ENCODE results near the gene LRP1.

The LRP1 gene

DNA sequence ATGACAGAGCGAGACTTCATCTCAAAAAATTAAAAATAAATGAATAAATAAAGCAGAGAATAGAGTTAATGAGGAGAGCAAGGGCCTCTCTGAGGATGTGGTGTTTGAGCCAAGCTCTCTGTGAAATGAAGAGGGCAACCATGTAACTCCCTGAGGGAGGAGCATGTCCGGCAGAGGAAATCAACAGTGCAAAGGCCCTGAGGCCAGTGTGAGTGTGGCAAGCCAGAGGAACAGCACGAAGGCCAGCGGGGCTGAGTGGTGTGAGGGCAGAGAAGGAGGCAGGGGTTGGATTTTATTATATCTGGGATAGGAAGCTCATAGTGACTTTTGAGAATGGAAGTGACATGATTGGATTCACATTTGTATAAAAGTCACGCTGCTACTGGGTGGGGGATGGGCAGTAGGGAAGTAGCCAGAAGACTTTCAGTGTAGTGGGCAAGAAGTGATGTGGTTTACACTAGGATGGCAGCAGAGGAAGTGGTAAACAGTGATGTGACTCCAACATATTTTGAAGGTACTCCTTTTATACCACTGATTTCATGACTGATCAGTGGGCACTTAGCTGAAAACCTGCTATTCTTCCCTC is 29.4 kb downstream of the LRP1 start:
- peak; percentile 27 for DNase-seq

DNA sequence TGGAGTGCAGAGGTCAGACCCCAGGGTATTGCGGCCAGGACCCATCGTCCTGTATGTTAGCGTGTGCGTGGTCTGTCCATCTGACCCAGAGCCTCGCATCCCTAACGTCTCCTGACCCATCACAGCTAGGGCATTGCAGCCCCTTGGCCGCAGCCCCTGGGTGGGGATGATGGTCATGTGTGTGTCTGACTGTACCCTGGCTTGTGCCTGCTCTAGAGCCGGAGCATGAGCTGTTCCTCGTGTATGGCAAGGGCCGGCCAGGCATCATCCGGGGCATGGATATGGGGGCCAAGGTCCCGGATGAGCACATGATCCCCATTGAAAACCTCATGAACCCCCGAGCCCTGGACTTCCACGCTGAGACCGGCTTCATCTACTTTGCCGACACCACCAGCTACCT is 29.9 kb downstream of the LRP1 start:
- DNase-seq: no peak

GRCh38 chr12:57158665-57159064 is 30.4 kb downstream of the LRP1 start:
- DNase-seq: no peak

- no peak for DNase-seq
Measured at GRCh38 chr12:57159311-57159710, 31.0 kb downstream of the LRP1 start.

DNA sequence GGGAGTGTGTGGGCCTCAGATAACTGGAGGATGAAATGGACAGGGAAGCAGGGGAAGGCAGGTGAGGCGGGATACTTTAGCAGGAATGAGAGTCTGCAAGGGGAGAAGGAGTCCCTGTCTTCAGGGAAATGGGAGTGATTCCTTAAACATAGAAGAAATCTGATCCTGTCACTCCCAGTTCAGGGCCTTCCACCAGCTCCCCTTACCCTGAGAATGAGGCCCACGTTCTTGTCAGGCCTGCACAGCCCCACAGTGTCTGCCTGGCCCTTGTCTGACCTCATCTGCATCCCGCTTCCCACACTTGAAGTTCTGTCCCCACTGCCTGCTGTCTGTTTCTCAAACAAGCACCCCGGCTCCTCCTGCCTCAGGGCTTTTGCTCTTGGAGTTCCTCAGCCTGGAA is 31.8 kb downstream of the LRP1 start:
- no peak for DNase-seq

DNA sequence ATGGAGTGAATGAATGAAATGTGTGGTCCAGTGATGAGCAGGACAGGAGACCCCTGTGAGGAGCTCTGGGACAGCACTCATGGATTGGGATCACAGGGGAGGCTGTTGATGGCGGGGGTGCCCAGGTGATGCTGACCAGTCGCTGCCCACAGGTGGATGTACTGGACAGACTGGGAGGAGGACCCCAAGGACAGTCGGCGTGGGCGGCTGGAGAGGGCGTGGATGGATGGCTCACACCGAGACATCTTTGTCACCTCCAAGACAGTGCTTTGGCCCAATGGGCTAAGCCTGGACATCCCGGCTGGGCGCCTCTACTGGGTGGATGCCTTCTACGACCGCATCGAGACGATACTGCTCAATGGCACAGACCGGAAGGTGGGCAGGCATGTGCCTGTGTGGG is 32.5 kb downstream of the LRP1 start:
- no peak for DNase-seq

- DNase-seq: no peak
Measured at GRCh38 chr12:57161491-57161890, 33.2 kb downstream of the LRP1 start.

GRCh38 chr12:57162553-57163125 is 34.4 kb downstream of the LRP1 start:
- no peak for DNase-seq

- DNase-seq: no peak
Measured at GRCh38 chr12:57164454-57164853, 36.2 kb downstream of the LRP1 start.

- no peak for DNase-seq
Measured at GRCh38 chr12:57164966-57165625, 36.8 kb downstream of the LRP1 start.

DNA sequence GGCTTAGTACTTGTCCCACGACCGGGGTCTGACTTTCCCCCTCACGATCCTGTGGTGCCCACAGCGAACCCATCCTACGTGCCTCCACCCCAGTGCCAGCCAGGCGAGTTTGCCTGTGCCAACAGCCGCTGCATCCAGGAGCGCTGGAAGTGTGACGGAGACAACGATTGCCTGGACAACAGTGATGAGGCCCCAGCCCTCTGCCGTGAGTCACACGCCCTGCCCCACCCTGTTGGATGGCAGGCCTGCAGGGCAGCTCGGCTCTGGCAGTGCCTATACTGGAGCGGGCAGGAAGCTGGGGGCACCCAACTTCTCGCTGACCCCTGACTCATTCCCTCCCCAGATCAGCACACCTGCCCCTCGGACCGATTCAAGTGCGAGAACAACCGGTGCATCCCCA is 37.5 kb downstream of the LRP1 start:
- no peak for DNase-seq

DNA sequence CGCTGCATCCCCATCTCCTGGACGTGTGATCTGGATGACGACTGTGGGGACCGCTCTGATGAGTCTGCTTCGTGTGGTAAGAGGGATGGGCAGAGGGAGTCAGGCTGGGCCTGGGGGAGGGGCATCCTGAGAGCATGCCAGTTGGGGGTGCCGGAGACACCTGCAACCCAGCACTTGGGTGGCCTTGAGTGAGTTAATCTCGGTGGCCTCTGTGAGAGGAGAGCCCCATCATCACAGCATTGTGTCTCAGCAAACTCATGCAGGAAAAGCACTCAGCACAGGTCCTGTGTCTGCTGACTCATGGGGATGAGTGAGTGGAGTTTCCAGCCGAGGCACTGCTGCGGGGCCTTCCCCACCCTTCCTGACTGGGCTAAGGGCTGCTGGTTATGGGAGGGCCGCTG is 38.7 kb downstream of the LRP1 start:
- no peak for DNase-seq

- DNase-seq: no peak
Measured at GRCh38 chr12:57168058-57168457, 39.8 kb downstream of the LRP1 start.

DNA sequence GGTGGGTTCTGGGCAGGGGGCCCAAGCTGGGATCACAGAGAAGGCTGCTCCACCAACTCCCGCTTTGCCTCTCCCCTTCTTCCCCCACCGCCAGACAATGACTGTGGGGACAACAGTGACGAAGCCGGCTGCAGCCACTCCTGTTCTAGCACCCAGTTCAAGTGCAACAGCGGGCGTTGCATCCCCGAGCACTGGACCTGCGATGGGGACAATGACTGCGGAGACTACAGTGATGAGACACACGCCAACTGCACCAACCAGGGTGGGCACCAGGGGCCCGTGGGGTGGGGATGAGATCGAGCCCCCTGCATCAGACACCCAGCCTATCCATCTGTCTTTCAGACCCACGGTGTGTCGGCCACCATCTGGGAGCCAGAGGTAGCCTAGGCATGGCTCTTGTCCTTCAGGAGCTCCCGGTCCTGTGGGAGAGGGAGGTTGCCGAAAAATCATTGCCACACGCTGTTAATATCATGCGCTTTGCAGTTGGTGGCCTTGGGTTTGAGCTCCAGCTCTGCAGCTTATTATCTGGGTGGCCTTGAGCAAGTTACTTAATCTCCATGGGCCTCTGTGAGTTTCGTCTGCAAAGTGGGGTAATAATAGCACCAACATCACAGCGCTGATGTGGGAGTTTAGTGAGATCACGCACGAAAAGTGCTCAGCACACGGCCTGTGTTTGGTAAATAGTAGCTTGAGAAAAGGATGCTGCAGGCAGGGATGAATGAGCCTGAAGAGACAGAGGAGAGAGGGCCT is 40.9 kb downstream of the LRP1 start:
- DNase-seq: no peak

DNA sequence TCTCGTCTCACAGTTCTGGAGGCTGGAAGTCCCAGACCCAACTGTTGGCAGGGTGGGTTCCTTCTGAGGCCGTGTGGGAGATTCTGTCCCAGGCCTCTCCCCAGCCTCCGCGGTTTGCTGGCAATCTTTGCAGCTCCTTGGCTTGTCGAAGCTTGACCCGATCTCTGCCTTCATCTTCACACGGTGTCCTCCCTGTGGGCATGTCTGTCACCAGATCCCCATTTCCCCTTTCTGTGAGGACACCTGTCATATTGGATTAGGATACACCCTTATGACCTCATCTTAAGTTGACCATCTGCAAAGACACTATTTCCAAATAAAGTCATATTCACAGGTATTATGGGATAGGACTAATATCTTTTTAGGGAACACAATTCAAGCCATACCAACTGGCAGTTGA is 41.7 kb downstream of the LRP1 start:
- no peak for DNase-seq

- no peak for DNase-seq
Measured at GRCh38 chr12:57170408-57170807, 42.1 kb downstream of the LRP1 start.

DNA sequence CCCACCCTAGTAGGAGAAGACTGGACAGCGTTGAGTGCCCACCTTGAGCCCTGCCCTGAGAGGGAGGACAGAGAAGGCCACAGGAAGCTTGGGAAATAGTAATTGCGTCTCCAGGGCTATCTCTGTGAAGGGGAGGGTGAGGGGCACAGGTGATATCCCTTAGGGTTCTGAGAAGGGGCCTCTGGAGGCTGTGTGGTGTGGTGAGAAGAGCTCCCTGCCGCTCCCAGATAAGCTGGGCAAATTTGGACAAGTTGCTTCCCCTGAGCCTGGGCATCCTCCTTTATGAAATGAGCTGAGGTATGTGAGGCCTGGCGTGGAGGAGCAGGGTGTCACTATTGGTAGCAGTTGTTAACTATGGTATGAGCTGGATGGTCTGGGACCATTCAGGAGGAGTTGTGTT is 42.6 kb downstream of the LRP1 start:
- DNase-seq: no peak

- no peak for DNase-seq
Measured at GRCh38 chr12:57171668-57172067, 43.4 kb downstream of the LRP1 start.

DNA sequence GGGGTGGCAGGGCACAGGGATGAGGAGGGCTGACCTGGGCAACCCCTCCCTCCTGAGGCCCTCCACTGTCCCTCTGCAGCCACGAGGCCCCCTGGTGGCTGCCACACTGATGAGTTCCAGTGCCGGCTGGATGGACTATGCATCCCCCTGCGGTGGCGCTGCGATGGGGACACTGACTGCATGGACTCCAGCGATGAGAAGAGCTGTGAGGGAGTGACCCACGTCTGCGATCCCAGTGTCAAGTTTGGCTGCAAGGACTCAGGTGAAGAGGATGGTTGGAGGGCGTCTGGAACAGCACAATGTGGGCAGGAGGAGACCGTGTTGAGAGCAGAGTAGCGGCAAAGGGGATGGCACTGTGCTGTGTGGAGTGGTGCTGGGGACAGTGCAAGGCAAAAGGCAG is 44.8 kb downstream of the LRP1 start:
- DNase-seq: peak; percentile 44

DNA sequence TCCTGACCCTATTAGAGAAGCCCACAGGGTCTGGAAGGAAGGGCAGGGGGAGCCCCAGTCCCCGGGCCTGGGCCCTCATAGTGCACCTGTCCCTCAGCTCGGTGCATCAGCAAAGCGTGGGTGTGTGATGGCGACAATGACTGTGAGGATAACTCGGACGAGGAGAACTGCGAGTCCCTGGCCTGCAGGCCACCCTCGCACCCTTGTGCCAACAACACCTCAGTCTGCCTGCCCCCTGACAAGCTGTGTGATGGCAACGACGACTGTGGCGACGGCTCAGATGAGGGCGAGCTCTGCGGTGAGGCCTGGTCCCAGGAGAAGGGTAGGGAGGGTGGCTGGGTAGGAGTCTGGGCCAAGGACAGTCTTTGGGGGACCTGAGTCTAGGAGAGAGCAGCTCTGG is 45.4 kb downstream of the LRP1 start:
- DNase-seq: no peak

DNA sequence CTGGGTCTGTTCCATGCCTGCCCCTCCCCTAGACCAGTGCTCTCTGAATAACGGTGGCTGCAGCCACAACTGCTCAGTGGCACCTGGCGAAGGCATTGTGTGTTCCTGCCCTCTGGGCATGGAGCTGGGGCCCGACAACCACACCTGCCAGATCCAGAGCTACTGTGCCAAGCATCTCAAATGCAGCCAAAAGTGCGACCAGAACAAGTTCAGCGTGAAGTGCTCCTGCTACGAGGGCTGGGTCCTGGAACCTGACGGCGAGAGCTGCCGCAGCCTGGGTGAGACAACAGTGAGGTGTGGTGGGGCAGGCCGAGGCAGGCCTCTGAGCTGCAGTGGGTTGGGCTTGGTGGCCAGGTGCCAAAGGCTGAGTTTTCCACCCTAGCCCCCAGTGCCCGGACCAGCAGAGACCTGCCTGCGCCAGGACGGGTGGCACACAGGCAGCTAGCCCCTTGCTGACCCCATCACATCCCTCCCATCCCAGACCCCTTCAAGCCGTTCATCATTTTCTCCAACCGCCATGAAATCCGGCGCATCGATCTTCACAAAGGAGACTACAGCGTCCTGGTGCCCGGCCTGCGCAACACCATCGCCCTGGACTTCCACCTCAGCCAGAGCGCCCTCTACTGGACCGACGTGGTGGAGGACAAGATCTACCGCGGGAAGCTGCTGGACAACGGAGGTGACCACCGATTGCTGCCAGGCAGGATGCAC is 47.3 kb downstream of the LRP1 start:
- peak; percentile 78 for DNase-seq

- DNase-seq: no peak
Measured at GRCh38 chr12:57176139-57176477, 47.8 kb downstream of the LRP1 start.

GRCh38 chr12:57176846-57177245 is 48.6 kb downstream of the LRP1 start:
- no peak for DNase-seq

DNA sequence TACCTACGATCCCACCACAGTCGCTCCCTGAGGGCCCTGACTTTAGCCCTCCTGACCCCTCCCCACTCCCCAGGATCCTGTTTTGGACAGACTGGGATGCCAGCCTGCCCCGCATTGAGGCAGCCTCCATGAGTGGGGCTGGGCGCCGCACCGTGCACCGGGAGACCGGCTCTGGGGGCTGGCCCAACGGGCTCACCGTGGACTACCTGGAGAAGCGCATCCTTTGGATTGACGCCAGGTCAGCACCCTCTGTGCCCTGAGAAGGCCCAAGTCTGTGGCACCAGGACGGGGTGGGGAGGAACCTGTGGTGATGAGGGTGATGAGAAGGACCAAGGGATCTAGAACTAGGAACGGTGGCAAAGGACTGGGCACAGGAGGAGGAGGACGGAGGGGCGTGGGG is 49.1 kb downstream of the LRP1 start:
- DNase-seq: no peak
